GM21515 (cell line): ENCODE results near the gene TNIP1.

Experiments used
- ATAC-seq: cut with Tn5 transposase; IDR thresholded peaks from one replicate; pipeline ENCODE4 v1.9.1; 2021; ENCODE audit not compliant: unreplicated experiment

Gene TNIP1

GRCh38 chr5:151066920-151067319 lies 13.9 kb downstream of the TNIP1 start:
- no peak for ATAC-seq

GRCh38 chr5:151065609-151066008 lies 15.2 kb downstream of the TNIP1 start:
- ATAC-seq = no peak

GRCh38 chr5:151064916-151065499 lies 15.8 kb downstream of the TNIP1 start:
- no peak for ATAC-seq

- no peak for ATAC-seq
Measured at GRCh38 chr5:151063142-151063989, 17.5 kb downstream of the TNIP1 start.

- ATAC-seq = no peak
Measured at GRCh38 chr5:151062405-151063141, 18.3 kb downstream of the TNIP1 start.

- ATAC-seq = no peak
Measured at GRCh38 chr5:151060742-151061141, 20.1 kb downstream of the TNIP1 start.

GRCh38 chr5:151058891-151059489 lies 21.8 kb downstream of the TNIP1 start:
- ATAC-seq = no peak

GRCh38 chr5:151058301-151058700 lies 22.5 kb downstream of the TNIP1 start:
- no peak for ATAC-seq

GRCh38 chr5:151056379-151057325 lies 24.2 kb downstream of the TNIP1 start:
- ATAC-seq = no peak

GRCh38 chr5:151055336-151055735 lies 25.5 kb downstream of the TNIP1 start:
- no peak for ATAC-seq

GRCh38 chr5:151054709-151055108 lies 26.1 kb downstream of the TNIP1 start:
- no peak for ATAC-seq

GRCh38 chr5:151053796-151054462 lies 26.9 kb downstream of the TNIP1 start:
- no peak for ATAC-seq

GRCh38 chr5:151052836-151053235 lies 28.0 kb downstream of the TNIP1 start:
- ATAC-seq = no peak

- no peak for ATAC-seq
Measured at GRCh38 chr5:151051931-151052608, 28.8 kb downstream of the TNIP1 start.

GRCh38 chr5:151051066-151051930 lies 29.5 kb downstream of the TNIP1 start:
- ATAC-seq = no peak

- ATAC-seq = no peak
Measured at GRCh38 chr5:151048526-151048925, 32.3 kb downstream of the TNIP1 start.

- ATAC-seq = no peak
Measured at GRCh38 chr5:151047814-151048425, 32.9 kb downstream of the TNIP1 start.
